Mucosa of descending colon (tissue), 3 donors: Measurements from ENCODE around the gene CALHM2. TPM values are rescaled to one million over a fixed set of nuclear protein-coding genes. Genes with fewer than 3 reads are reported as not detected.

ENCODE experiments used
- ATAC-seq: fragments of 200-7000 bp; cut with Tn5 transposase; one replicate; pipeline ENCODE4 v1.9.1; 2020; ENCODE audit warnings: mild to moderate bottlenecking, moderate library complexity
- DNase-seq, 3 donors: peaks; one replicate each; pipeline ENCODE4 v3.0.0-alpha.2; 2020
- H3K36me3 ChIP-seq: fragments of 200-600 bp; one replicate; pipeline ENCODE4 v1.8.0; 2021; ENCODE audit warnings: low read depth, mild to moderate bottlenecking
- H3K4me1 ChIP-seq: fragments of 200-600 bp; one replicate; pipeline ENCODE4 v1.8.0; 2021; ENCODE audit warnings: low read depth, mild to moderate bottlenecking
- H3K4me3 ChIP-seq: fragments of 200-600 bp; one replicate; pipeline ENCODE4 v1.8.0; 2021; ENCODE audit warnings: mild to moderate bottlenecking
- H3K9me3 ChIP-seq: fragments of 200-600 bp; one replicate; pipeline ENCODE4 v1.8.0; 2021; ENCODE audit warnings: mild to moderate bottlenecking
- CTCF ChIP-seq: fragments of 200-600 bp; IDR thresholded peaks from one replicate; pipeline ENCODE4 v1.8.0; 2022; ENCODE audit warnings: antibody characterized with exemption, mild to moderate bottlenecking
- intact Hi-C, 2 donors: fragments of 100-400 bp; cut with DNase I in 1 of 2; cut with micrococcal nuclease in 1 of 2; formaldehyde crosslinking; loops; one replicate each; pipeline versions ENCODE4 v1.11.0 to v1.11.1; 2022; cut with DNase I, micrococcal nuclease
- total RNA-seq, 3 donors: library from RNA; stranded (reverse); fragmentation: NEBNext Ultra II Directional in 2 of 3; extraction: Animal tissue kit (Norgen Biotek cat#: 25700) in 2 of 3; gene quantifications; one replicate each; pipeline versions ENCODE4 v1.2.1 to v1.2.4, GENCODE V29; 2021 to 2023
- donor health status: DM: no; HTN: no; CAD: no; lungs with moderate emphysema.
- donor health status: DM: no; HTN: no; CAD: no.
- donor health status: DM: no; HTN: yes; CAD: no.

Gene CALHM2
- total RNA-seq, 3 donors from 2014 or later: 5.8 to 16.8 (median 12.3) TPM

- intact Hi-C loops: no loop called here
- DNase-seq: no peak
- Histone ChIP-seq H3K4me3 (no peak overlapping the region), H3K36me3 (no peaks in the 10 kb centered on the region), H3K9me3 (no peaks in the 10 kb centered on the region), H3K4me1 (peaks cover 13% of the 10 kb centered on the region)
- TF ChIP-seq CTCF: no peak
- ATAC-seq: no peak
These were observed 5.0 kb downstream of the CALHM2 start for GRCh38 chr10:103447187-103447586.

DNA sequence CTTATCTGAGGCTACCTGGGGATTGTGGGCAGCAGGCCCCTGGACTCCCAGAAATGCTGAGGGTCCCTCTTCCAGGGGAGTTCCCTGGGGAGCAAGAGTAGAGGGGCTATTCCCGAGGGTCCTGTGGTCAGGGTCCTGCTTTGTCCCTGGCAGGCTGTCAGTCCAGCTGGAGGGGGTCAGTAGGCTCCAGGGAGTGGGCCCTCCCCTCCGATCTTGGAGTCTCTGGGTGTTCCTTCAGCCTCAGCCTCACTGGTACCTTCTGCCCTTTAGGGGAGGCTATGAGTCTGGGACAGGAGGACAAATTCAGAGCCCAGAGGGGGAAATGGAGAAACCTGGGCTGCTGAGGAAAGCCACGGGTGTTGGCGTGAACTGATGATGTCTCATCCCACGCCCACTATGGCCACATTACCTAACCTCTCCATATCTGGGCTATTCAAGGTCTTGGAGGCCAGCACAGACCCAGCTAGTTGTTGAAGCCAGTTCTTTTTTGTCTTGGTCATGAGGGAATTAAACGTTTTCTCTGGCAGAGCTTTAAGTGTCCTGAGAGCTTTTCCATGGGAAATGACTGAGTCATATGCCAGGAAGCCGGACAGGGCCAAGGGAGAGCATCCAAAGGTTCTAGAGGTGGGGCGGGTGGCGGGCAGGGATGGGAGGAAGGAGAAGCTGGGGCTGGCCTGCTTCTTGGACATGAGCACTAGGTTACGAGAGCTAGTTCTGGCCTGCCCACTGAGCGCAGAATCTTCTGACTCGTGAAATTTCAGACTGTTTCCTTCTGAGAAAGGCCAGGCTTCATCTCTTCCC, 6.2 kb downstream of the CALHM2 start:
- Histone ChIP-seq H3K36me3 (peaks cover 3% of the 10 kb centered on the region), H3K9me3 (no peaks in the 10 kb centered on the region), H3K4me1 (peaks cover 9% of the 10 kb centered on the region), H3K4me3 (no peak overlapping the region)
- ATAC-seq (peak; percentile 24), DNase-seq (peak in 2 of 3 donors; percentile 28 to 52)
- TF ChIP-seq CTCF: no peak
- intact Hi-C loops: no loop called here

- no peak for ATAC-seq
- no peak for DNase-seq
- Histone ChIP-seq H3K4me3 (no peak overlapping the region), H3K9me3 (no peaks in the 10 kb centered on the region), H3K4me1 (peaks cover 7% of the 10 kb centered on the region), H3K36me3 (peaks cover 3% of the 10 kb centered on the region)
- intact Hi-C loops: no loop called here
- no peak for TF ChIP-seq CTCF
These were observed 6.8 kb downstream of the CALHM2 start for GRCh38 chr10:103445366-103445765.

DNA sequence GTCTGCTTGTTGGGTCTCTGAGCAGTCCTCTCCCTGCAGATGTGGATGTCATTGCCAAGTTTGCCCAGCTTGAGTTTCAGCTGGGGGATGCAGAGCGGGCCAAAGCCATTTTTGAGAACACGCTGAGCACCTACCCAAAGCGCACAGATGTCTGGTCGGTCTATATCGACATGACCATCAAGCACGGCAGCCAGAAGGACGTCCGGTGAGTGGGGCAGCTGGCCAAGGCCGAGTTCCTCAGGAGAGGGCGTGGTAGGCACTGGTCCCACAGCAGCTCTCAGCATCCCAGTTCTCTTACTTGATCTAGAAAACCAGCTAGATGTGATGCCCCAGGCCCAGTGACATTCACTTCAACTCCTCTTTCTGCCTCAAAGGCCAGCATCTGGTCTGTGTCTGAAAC, 7.7 kb downstream of the CALHM2 start:
- DNase-seq (no peak), ATAC-seq (no peak)
- intact Hi-C loops: no loop called here
- no peak for TF ChIP-seq CTCF
- Histone ChIP-seq H3K36me3 (peaks cover 3% of the 10 kb centered on the region), H3K9me3 (no peaks in the 10 kb centered on the region), H3K4me1 (peaks cover 4% of the 10 kb centered on the region), H3K4me3 (no peak overlapping the region)

DNA sequence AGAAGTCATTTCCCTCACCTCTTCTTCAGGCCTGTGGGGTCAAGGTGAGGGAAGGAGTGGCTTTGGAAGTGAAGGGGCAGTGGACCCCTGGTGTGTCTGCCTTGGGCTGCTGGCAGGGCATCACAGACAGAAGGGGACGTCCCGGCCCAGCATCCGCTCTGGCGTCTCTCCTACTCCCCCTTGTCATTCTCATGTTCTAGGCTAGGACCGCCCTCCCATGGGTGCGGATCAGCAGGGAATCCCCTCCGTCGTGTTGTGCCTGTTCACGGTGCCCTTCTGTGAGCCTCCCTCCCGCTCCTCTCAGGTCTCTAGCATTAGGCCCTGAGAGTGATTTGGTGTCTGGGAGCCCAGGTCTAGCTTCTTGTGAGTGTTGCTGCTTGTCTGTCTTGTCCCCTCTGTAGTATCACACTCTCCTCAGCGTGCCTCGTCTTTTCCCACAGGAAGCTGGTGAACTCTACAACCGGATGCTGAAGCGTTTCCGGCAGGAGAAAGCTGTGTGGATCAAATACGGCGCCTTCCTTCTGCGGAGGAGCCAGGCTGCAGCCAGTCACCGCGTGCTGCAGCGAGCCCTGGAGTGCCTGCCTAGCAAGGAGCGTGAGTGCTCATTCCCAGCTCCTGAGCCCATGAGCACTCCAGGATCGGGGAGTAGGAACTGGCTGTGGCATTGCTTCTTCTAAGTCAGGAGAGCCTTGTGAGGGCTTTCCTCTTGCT, 8.5 kb downstream of the CALHM2 start:
- Histone ChIP-seq H3K4me3 (no peak overlapping the region), H3K36me3 (peaks cover 3% of the 10 kb centered on the region), H3K4me1 (peaks cover 2% of the 10 kb centered on the region), H3K9me3 (no peaks in the 10 kb centered on the region)
- intact Hi-C loops: no loop called here
- ATAC-seq: no peak
- no peak for TF ChIP-seq CTCF
- DNase-seq: no peak
